GM21737 (cell line): ENCODE data around the gene CRY1.

Source experiments
- ATAC-seq: cut with Tn5 transposase; IDR thresholded peaks from one replicate; pipeline ENCODE4 v1.9.1; 2021; ENCODE audit warnings: mild to moderate bottlenecking, moderate library complexity; ENCODE audit not compliant: unreplicated experiment

The CRY1 gene

GRCh38 chr12:107093417-107094182, at the start of gene CRY1:
TSS of gene CRY1 (minus strand) at chr12:107093549. CDS start at chr12:107092961, 588 bp downstream.
- ATAC-seq = peak; percentile 82

GRCh38 chr12:107139787-107140186, 46.4 kb upstream of the CRY1 start:
- ATAC-seq = no peak

DNA sequence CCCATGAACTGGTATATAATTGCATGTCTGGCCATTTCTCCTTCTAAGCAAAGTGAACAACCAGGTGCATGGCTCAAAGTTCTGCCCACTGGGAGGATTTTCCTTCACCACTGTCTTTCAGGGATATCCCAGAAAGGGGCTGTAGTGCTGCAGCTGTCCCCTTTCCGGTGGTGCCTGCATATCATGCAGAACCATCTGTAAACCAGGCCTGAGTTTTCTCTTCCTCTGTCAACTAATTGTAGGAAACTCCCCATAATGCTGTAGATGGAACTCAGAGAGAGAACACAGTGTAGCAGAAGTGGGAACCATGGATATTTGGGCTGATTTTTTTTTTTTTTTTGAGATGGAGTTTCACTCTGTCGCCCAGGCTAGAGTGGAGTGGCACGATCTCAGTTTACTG, 45.6 kb upstream of the CRY1 start:
- ATAC-seq = no peak

DNA sequence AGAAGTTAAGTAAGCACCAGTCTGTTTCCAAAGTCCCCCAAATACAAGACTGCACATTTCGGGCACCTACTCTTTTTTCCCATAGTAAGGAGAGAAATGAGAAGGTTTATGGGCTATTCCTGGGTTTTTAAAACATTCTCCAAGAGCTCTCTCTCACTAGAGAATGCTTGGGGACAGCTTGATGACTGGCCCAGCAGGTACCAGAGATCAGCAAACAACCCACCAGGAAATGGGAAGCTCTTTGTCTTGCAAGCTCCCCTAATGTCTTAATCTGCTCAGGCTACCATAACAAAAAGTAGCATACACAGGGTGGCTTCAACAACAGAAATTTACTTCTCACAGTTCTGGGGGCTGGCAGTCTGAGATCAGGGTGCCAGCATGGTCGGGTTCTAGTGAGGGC, 41.8 kb upstream of the CRY1 start:
- no peak for ATAC-seq

DNA sequence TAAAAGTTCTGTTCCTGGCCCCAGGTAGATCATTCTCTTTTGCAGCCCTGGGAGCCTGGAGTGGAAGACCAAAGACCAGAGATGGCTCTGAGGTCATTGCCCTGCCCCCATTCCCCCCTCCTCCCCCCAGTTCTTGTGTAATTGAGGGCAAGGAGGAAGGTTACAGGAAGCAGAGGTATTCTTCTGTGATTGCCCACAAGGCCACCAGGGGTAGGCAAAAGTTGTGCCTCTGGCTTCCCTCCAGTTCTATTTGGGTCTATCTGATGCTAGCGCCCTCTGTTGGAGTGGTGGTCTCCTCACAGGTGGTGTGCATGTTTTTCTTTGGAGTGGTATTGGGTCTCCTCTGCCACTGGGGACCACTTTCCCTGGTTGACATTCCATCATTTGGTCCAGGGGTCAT, 41.2 kb upstream of the CRY1 start:
- ATAC-seq = no peak

GRCh38 chr12:107133462-107133861, 40.1 kb upstream of the CRY1 start:
- no peak for ATAC-seq

DNA sequence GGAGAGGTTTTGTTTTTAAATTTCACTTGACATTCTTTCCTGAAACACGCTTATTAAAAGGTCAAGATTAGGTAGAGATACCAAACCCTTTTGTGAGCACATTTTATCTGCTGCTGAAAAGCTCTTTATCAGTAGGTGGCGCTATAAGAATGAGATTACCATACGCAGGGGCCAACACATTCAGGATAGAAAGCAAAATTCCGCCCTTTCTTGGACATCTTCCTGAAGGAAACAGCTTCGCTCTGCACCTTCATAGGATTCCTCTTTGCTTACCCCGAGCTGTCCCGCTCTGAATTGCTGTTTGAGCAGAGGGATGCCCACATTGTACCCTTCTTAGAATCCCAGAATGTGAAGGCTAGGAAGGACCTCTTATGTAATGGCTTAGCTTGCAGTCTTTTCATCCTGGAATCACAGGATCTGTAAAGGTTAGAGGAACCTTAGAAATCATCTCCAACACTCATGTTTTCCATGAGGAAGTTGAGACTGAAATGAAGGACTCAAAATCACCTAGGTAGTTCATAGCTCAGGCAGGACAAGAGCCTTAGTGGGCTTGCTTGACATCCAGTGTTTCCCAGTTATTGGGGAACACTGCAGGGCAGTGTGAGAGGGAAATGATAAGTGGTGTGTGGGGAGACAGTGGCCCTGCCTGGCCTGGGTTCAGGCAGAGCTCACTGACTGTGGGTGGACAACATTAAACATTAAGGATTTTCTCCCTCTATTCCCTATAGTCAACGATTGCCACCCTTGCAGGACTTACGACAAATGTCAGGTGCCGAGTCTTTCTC, 38.7 kb upstream of the CRY1 start:
- no peak for ATAC-seq

DNA sequence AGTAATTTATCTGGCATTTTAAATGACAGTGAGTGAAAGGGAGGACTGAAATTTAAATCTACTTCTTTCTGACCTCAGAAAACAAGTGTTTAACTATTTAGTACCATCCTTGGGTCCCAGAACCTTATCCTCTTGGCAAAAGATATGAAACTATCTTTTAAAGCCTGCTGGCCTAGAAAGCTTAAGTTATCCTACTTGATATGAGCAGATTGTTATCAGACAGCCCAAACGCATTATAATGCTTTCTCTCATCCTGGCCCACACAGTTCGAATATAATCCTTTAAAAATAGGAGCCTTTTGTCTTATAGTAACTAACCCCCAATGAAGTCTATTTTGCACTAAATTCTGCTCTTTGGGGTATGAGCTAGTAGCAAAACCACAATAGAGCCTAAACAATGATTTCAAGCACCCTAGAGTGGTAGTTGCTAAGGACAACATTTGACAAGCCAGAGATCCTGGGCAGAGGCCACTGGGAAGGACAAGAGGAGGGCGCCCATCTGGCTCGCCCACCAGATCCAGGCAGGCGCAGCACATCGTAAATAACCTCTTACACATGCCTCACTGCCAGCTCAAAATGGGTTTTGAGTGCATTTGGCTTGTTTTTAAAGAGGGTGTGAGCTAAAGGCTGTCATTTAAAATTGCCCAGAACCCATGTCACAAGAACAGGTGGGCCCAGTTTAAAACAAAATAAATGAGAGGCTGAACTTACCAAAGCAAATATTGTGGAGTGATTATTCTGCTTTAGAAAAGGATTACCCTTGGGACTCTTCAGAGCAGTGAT, 37.7 kb upstream of the CRY1 start:
- ATAC-seq = no peak

DNA sequence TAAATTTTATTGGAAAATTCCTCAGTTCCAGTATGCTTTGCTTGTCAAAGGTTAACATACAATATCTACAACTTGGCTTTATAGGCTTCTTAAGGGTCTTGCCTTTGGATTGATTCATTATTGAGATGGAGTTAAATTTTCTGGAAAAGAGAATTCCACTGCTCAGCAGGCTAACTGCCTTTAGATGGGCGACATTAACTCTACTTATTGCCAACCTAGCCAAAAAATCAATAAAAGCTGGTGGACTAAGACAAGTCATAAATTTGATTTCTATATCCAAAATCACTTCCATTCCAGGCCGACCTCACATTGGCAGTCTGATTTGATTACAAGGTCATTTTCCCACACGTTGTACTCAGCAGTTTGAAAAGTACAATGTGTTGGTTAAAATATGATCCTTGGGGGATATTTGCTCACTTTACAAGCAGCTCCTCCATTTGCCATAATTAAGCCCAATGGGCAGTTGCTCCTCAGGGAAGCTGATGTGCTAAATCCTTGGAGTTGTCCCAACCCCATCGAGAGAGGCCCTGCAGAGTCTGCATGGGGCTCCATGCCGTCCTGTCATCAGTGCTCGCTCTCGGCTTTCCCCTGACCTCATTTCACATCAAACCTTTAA, 36.1 kb upstream of the CRY1 start:
- ATAC-seq = no peak

DNA sequence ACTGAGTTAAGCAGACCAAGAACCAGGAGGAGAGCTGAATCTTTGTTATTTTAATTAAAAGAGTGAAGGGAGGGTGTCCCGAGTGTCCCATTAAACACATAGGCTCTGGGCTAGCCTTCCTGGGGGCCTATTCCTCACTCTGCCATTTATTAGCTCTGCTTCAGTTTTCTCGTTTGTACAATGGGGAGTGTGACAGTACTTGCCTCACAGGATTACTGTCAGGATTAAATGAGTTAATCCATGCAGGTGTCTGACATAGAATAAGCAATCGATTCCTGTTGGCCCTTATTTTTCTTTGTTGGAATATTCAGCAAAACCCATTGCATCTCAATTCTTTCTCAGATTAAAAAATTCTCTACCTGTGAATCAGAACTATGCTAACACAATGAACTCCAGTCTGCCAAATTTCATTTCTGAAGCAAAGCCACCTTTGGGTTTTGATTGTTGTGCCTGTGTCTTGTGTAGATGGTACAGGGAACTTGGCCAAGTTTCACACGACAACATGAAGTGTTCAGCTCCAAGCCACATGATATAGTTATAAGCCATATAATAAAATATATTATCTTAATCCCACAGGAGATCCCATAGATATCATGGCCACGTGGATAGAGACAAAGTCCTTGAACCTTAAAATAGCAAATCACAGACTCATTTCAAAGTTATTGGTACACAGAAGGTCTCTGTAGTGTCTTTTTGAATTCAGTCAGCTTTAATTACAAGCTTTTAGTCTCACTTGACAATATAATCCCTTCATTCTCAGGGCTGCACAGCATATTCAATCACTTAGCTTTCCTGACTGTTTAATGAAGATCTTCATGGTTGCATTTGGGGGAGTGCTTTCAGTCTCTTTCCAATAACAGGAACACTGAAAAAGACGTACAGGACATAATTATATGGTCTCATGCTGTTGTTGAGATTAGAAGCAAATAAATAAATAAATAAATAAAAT, 34.4 kb upstream of the CRY1 start:
- ATAC-seq = no peak

- no peak for ATAC-seq
These were observed 33.6 kb upstream of the CRY1 start for GRCh38 chr12:107126796-107127481.

- no peak for ATAC-seq
These were observed 32.5 kb upstream of the CRY1 start for GRCh38 chr12:107125833-107126232.

- no peak for ATAC-seq
These were observed 29.2 kb upstream of the CRY1 start for GRCh38 chr12:107122452-107122958.

- no peak for ATAC-seq
These were observed 25.7 kb upstream of the CRY1 start for GRCh38 chr12:107119091-107119490.

DNA sequence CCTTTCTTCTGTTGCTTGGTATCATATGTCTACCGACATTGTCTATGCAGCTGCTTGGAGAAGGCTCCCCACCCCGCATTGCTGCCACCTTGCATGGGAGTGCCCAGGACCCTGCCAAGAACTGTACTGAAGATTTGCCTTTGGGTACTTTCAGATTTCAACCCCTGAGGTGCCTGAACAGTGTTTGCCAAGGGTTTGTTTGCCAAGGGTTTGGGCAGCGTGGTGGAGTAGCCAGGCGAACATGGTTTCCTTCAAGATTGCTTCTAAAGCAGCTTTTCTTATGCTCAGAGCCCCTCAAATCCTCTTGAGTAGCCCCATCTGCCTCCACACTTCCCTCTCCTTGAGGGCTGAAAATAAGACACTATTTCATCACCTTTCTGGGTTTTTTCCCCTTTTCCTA, 25.3 kb upstream of the CRY1 start:
- no peak for ATAC-seq

- ATAC-seq = no peak
These were observed 21.8 kb upstream of the CRY1 start for GRCh38 chr12:107115119-107115518.

DNA sequence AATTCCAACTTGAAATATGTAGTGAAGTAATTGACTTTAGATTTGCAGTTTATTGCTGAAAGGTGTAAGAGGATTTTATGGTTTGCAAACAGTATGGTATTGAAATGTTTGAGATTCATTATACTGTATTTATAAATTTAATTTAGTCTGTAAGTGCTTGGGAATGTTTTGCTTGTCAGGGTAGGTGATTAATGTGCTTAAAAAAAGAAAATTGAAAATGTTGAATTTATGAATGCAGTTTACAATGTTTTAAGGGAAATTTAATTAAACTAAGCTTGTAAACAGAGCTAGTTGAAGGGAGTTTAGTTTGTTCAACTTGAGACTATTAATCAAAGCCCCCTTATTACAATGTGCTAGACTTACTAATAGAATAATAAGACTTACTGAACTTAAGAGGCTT, 18.0 kb upstream of the CRY1 start:
- no peak for ATAC-seq

GRCh38 chr12:107109726-107110719, 16.7 kb upstream of the CRY1 start:
- no peak for ATAC-seq
